Astrocyte (in vitro differentiated cells and primary cell): ENCODE data around the gene NOS1AP.

Experiments used
- CTCF ChIP-seq: IDR thresholded peaks from 2 replicates; pipeline ENCODE4 v1.5.1; 2011; ENCODE audit warnings: low read depth, mild to moderate bottlenecking, inconsistent platforms, low read length, moderate library complexity; ENCODE audit not compliant: insufficient read depth
- EZH2 ChIP-seq: IDR thresholded peaks from 2 replicates; pipeline ENCODE4 v1.6.1; 2012; ENCODE audit warnings: mild to moderate bottlenecking, low read length, inconsistent platforms; ENCODE audit not compliant: insufficient read depth

GRCh38 chr1:162157469-162157868 lies 88.0 kb downstream of the NOS1AP start:
- no peak for TF ChIP-seq CTCF
- TF ChIP-seq EZH2: no peak
